Activated T-cell treated with anti-CD3 and anti-CD28 coated beads for 48 hours (primary cell): Measurements from ENCODE around the gene MVB12A.

ENCODE experiments used
- DNase-seq: peaks from one replicate; pipeline ENCODE4 v3.0.0-alpha.2; 2020; ENCODE audit warnings: low read depth

MVB12A gene

GRCh38 chr19:17419621-17420474, at the start of gene MVB12A:
MVB12A (plus strand) TSS chr19:17420047; CDS start chr19:17420136, 89 bp downstream.
- DNase-seq = peak; percentile 97

GRCh38 chr19:17376935-17377600, 42.8 kb upstream of the MVB12A start, which contains the start of gene PLVAP:
PLVAP (minus strand) TSS chr19:17377342; CDS start chr19:17377288, 54 bp downstream.
- DNase-seq = no peak

GRCh38 chr19:17378271-17378670, 41.6 kb upstream of the MVB12A start:
- no peak for DNase-seq

- no peak for DNase-seq
Measured at GRCh38 chr19:17379221-17379631, 40.6 kb upstream of the MVB12A start.

GRCh38 chr19:17380426-17381138, 39.3 kb upstream of the MVB12A start:
- DNase-seq = no peak

GRCh38 chr19:17385878-17386611, 33.8 kb upstream of the MVB12A start:
- DNase-seq = peak; percentile 58

- DNase-seq = no peak
Measured at GRCh38 chr19:17389288-17389687, 30.6 kb upstream of the MVB12A start.

- DNase-seq = no peak
Measured at GRCh38 chr19:17389957-17390664, 29.7 kb upstream of the MVB12A start.

- DNase-seq = peak; percentile 91
Measured at GRCh38 chr19:17390665-17391370, 29.0 kb upstream of the MVB12A start.

- DNase-seq = no peak
Measured at GRCh38 chr19:17391371-17392151, 28.3 kb upstream of the MVB12A start.

GRCh38 chr19:17393002-17393401, 26.8 kb upstream of the MVB12A start:
- no peak for DNase-seq

- no peak for DNase-seq
Measured at GRCh38 chr19:17393914-17394313, 25.9 kb upstream of the MVB12A start, which contains the start of gene CCDC194. CCDC194 (minus strand) TSS chr19:17394196; CDS start chr19:17394158, 38 bp downstream.

- peak; percentile 72 for DNase-seq
Measured at GRCh38 chr19:17394891-17395415, 24.9 kb upstream of the MVB12A start.

GRCh38 chr19:17398902-17399527, 20.8 kb upstream of the MVB12A start:
- DNase-seq = no peak

GRCh38 chr19:17401628-17402027, 18.2 kb upstream of the MVB12A start:
- no peak for DNase-seq

- peak; percentile 42 for DNase-seq
Measured at GRCh38 chr19:17402982-17403855, 16.6 kb upstream of the MVB12A start.

GRCh38 chr19:17404015-17404414, 15.8 kb upstream of the MVB12A start:
- no peak for DNase-seq
